Forelimb muscle (tissue), 1 donor: ENCODE results near the gene TBX1. TPM values are rescaled to one million over a fixed set of nuclear protein-coding genes. Genes with fewer than 3 reads are reported as not detected.
"Not testable (repeated sequence)": the region's sequence is repeated elsewhere in the genome, so short reads cannot be mapped to it uniquely, and the experiment has no call there.

ENCODE experiments used
- DNase-seq: peaks from one replicate; pipeline ENCODE4 v3.0.0-alpha.2; 2013; ENCODE audit warnings: low read depth
- polyA plus RNA-seq: library from polyadenylated mRNA; unstranded; fragments of 120-200 nt; gene quantifications from one replicate; pipeline ENCODE4 v1.2.1, GENCODE V29; 2013; ENCODE audit not compliant: insufficient read length

TBX1 gene
- polyA plus RNA-seq, 1 donor: 25.3 TPM

- DNase-seq: no peak
Observed at GRCh38 chr22:19764636-19765476, 4.3 kb downstream of the TBX1 start.

DNA sequence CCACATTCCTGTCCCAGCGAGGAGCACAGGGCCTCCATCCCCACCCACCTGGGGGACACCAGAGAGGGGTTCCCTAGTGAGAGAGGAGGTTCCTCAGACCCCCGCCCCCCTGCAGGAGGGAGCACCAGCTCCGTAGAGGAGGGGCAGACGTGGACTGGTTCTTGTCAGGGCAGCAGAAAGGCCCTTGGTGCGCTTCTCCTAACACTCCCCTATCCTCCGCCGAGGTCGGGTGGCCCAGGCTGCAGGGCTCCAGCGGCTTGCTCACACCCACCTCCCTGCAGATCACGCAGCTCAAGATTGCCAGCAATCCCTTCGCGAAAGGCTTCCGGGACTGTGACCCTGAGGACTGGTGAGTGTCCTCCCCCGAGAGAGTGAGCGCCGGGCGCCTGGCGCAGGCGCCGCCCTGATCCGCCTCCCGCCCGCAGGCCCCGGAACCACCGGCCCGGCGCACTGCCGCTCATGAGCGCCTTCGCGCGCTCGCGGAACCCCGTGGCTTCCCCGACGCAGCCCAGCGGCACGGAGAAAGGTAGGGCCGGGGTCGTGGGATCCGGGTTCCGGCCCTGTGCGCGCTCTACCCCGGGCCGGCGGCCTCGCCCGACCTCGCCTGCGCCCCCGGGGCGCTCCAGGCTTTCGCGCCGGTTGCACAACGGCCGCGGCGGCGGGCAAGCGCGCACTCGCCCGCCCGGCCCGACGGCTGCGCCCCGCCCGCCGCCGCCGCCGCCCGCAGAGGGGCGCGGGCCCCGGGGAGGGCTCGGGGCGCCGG is 5.1 kb downstream of the TBX1 start:
- no peak for DNase-seq

DNA sequence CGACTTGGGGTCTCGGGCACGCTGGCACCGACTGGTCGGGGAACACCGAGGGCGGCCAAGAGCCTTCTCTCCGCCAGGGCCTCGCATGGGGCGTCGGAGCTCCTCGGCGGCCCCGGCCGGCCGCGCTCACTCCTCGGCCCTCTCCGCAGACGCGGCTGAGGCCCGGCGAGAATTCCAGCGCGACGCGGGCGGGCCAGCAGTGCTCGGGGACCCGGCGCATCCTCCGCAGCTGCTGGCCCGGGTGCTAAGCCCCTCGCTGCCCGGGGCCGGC is 5.6 kb downstream of the TBX1 start:
- DNase-seq: no peak

GRCh38 chr22:19766511-19767426 is 6.2 kb downstream of the TBX1 start:
- no peak for DNase-seq

- no peak for DNase-seq
Observed at GRCh38 chr22:19767427-19768341, 7.1 kb downstream of the TBX1 start.

GRCh38 chr22:19769393-19769715 is 8.8 kb downstream of the TBX1 start:
- no peak for DNase-seq

DNA sequence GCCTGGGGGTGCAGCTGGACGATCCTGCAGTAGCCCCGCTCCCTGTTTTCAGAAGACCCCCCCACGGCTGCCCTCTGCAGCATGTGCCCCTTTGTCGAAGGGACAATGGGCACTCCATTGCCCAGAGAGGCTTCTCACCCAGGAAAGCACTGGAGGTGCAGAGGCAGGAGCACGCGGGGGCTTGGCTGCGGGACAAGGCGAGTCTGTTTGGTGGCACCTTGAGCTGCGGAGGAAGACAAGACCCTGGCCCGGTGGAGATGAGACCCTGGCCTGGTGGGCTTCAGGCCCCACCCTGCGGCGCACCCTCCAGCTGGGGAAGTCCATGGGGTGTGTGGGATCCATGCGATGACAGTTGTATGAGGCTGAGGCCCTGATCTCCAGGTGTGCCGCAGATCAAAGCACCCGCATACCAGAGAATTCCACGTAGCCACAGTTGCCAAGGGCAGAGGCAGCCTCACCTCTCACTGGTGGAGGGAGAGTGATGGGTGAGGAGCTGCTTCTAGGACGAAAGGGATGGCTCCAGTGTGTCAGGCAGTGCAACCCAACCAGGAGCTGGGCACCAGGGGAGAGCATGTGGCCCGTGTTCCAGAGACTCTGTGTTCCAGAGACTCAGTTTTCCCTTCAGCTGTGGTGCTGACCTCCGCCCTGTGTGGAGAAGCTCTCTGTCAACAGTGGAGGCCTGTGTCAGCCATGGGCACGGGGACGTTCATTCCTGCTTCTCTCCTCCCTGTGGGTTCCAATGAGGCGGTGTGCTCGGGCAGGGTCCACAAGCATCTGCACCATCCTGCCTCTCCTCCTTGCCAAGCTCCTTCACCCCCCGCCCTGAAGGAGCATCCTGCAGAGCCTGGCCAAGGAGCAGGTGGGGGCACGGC is 10.0 kb downstream of the TBX1 start:
- no peak for DNase-seq

DNA sequence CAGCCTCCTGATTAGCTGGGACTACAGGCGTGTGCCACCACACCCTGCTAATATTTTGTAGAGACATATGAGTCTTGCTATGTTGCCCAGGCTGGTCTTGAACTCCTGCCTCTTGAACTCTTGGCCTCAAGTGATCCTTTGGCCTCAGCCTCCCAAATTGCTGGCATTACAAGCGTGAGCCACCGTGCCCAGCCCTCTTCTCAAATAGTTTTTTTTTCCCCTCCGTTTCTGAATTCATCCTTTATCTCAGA is 11.8 kb downstream of the TBX1 start:
- no peak for DNase-seq

DNA sequence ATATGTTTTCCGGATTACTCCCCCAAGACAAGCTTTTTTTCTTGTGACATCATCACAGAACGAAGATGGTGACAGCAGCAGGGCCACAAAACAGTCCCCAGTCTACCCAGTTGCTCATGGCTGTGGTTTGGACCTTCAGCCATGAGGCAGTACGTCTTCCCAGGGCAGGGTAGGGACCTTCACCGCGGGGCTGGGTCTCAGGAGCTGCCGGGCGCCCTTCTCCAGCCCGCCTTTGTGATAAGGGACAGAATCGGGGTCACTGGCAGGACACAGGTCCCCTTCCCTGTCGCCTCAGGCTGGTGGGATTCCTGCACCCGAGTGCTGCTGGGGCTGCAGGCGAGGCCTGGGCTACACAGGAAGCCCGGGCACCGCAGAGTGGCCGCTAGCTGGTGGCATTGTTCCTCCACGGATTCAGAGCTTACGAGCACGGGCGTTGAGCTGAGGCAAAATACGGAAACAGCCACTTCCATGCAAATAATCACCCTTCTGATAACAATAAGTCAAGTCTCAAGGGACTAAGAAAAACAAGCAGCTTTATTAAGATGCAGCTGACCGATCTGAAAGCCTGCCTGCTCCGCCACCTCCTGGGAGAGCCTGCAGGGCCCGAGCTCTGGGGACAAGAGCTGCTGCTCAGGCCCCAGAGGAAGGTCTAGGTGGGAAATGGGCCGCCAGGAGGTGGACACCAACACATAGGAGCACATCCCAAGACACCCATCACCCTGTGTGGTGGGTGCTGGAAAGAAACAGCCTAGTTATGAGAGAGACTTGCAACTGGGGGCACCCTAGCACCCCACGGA is 12.3 kb downstream of the TBX1 start:
- DNase-seq: no peak

- no peak for DNase-seq
Observed at GRCh38 chr22:19773470-19774040, 13.0 kb downstream of the TBX1 start.

DNA sequence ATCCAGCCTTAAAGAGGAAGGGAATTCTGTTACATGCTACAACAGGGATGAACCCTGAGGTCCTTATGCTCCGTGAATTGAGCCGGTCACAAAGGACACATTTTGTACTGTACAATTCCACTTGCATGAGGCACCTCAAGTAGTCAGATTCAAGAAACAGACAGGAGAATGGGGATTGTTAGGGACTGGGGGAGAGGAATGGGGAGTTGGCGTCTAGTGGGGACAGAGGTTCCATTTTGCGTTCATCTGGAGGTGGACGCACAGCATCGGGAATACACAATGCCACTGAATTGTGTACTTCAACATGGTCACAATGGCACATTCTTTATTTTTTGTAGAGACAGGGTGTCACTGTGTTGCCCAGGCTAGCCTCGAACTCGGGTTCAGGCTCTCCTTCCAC is 14.1 kb downstream of the TBX1 start:
- DNase-seq: no peak

DNA sequence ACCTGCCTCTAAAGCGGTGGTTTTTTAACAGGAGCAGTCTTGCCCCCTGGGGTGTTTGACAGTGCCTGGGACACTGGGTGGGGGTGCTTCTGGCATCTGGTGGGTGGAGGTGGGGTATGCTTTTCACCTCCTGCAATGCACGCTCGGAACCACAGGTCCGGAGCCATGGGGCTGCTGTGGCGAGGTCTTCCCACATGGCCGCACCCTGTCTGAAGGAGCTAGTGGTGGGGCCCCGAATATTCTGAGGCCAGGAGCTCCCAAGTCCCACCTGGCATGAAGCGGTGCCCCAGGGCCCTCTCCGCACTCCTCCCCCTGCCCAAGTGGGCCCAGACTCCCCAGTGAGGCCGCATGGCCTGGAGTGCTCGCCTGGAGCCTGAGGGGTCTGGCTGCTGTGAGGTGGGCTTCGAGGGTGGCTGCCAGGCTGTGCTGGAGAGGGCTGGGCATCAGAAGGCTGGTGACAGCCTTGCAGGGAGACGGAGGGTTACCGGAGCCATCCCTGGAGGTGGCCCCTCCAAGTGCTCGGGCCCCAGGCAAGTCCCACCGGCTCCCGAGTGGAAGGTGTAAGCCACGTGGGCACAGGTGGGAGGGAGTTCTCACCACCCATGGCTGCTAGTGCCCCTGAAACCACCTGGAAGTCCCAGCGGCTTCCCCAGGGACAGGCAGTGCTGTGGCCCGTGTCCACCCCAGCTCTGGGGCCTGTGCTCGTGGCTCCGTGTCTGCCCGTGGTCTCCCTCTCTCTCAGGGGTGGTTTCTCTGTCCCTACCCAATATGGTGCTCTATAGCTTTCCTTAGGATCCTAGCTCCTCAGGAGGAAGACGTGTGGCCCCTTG is 15.1 kb downstream of the TBX1 start:
- no peak for DNase-seq

DNA sequence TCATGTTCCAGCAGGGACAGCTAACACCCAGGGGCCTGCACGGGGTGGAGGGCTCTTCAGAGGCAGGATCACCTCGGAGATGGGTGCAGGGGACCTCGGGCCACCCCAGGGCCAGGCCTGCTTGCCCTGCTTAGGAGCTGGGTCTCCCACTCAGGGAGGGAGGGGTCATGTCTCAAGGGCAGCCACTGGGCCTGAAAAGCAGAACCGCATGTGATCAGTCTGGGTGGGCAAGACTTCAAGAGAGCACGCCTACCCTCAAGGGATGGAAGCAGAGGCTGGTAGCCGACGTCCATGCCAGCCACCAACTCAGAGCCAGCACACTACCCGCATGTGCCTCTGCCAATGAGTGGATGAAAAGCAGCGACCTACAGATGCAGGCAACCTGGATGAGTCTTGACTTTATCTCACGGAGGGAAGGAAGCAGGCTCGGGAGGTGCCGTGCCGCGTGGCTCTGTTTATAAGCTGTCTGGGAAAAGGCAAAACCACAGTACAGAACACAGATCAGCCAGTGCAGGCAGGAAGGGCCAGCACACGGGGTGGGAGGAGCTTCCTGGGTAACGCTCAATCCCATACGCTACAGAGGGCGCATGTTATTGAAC is 16.0 kb downstream of the TBX1 start:
- no peak for DNase-seq

- DNase-seq: not testable (repeated sequence)
Observed at GRCh38 chr22:19777192-19777591, 16.6 kb downstream of the TBX1 start.

- no peak for DNase-seq
Observed at GRCh38 chr22:19779011-19779421, 18.4 kb downstream of the TBX1 start.

DNA sequence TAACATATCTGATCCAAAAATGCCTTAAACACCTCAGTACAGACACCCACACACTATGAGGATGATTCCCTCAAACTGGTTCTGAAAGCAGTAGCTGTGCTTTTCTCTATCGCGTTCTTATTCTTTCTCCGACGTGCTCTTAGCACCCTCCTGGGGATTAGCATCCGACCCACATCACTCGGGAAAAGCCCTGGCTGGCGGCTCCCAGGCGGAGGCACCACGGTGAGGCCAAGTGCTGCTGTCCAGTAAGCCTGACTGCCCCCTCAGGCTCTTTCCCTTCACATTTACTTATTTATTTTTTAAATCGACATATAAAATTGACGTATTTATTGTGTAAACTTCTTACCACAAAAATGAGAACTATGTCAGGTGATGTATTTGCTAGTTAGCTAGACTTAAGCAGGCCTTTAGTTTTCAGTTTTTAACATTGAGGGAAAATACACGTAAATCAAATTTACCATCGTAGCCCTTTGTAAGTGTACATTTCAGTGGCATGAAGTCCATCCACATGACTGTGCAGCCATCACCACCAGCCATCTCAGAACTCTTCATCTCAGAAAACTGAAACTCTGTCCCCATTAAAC is 19.2 kb downstream of the TBX1 start:
- no peak for DNase-seq

- no peak for DNase-seq
Observed at GRCh38 chr22:19782533-19782932, 22.0 kb downstream of the TBX1 start.
